ENCODE measurements around the gene ADSS2.

GRCh38 chr1:244412176-244412575 is 39.5 kb downstream of the ADSS2 start:
- TF ChIP-seq CTCF (IDR thresholded peaks at IDR 0.05) (no peak), POLR2A (IDR thresholded peaks at IDR 0.05) (no peak), POLR2AphosphoS5 (IDR thresholded peaks at IDR 0.05) (no peak), EP300 (IDR thresholded peaks at IDR 0.05; ENCODE audit: low read depth) (no peak)

Data from transverse colon (tissue), 4 donors.